Neural progenitor cell (in vitro differentiated cells): ENCODE results near the gene DSCAML1. TPM values are rescaled to one million over a fixed set of nuclear protein-coding genes. Genes with fewer than 3 reads are reported as not detected.

Experiments used
- DNase-seq: peaks from one replicate; pipeline ENCODE4 v3.0.0-alpha.2; 2016; ENCODE audit warnings: low spot score
- H2AFZ ChIP-seq: fragments of 200-600 bp; sonication (generic); replicated peaks from 2 replicates; pipeline ENCODE4 v1.6.1; 2016; ENCODE audit warnings: antibody characterized with exemption
- H3F3A ChIP-seq: fragments of 200-600 bp; sonication (generic); 2 replicates; pipeline ENCODE4 v1.6.1; 2016; ENCODE audit warnings: antibody characterized with exemption, low read depth
- H3K27ac ChIP-seq: fragments of 200-600 bp; sonication (generic); 2 replicates; pipeline ENCODE4 v1.5.1; 2016; ENCODE audit warnings: mild to moderate bottlenecking
- H3K27me3 ChIP-seq: fragments of 200-600 bp; sonication (generic); 2 replicates; pipeline ENCODE4 v1.6.1; 2016; ENCODE audit warnings: mild to moderate bottlenecking, moderate library complexity
- H3K36me3 ChIP-seq: fragments of 200-600 bp; sonication (generic); 2 replicates; pipeline ENCODE4 v1.5.1; 2016
- H3K4me1 ChIP-seq: fragments of 200-600 bp; sonication (generic); 2 replicates; pipeline ENCODE4 v1.6.1; 2016; ENCODE audit warnings: mixed run types
- H3K4me2 ChIP-seq: fragments of 200-600 bp; sonication (generic); 2 replicates; pipeline ENCODE4 v1.6.1; 2016
- H3K4me3 ChIP-seq: fragments of 200-600 bp; sonication (generic); 2 replicates; pipeline ENCODE4 v1.5.1; 2016
- H3K79me2 ChIP-seq: fragments of 200-600 bp; sonication (generic); 2 replicates; pipeline ENCODE4 v1.6.1; 2016; ENCODE audit warnings: low read depth
- H3K9ac ChIP-seq: fragments of 200-600 bp; sonication (generic); 2 replicates; pipeline ENCODE4 v1.6.1; 2016
- H3K9me3 ChIP-seq: fragments of 200-600 bp; sonication (generic); 2 replicates; pipeline ENCODE4 v1.5.1; 2016; ENCODE audit warnings: low read depth
- H4K20me1 ChIP-seq: fragments of 200-600 bp; sonication (generic); 2 replicates; pipeline ENCODE4 v1.6.1; 2016; ENCODE audit warnings: low read depth
- H3K27ac Mint-ChIP-seq: 3 replicates; pipeline ENCODE4 v1.8.0; 2021; ENCODE audit warnings: mixed read lengths
- H3K27me3 Mint-ChIP-seq: 2 replicates; pipeline ENCODE4 v1.8.0; 2022; ENCODE audit warnings: low read depth, mild to moderate bottlenecking, inconsistent platforms, moderate library complexity, mixed read lengths; ENCODE audit not compliant: insufficient read depth
- H3K36me3 Mint-ChIP-seq: 3 replicates; pipeline ENCODE4 v1.8.0; 2021; ENCODE audit warnings: mixed read lengths
- H3K4me1 Mint-ChIP-seq: 3 replicates; pipeline ENCODE4 v1.8.0; 2021; ENCODE audit warnings: mixed read lengths
- H3K4me3 Mint-ChIP-seq: 3 replicates; pipeline ENCODE4 v1.8.0; 2021; ENCODE audit warnings: mild to moderate bottlenecking, moderate library complexity, mixed read lengths
- H3K9me3 Mint-ChIP-seq: 3 replicates; pipeline ENCODE4 v1.8.0; 2020; ENCODE audit warnings: mixed read lengths
- CTCF ChIP-seq: fragments of 200-600 bp; sonication (generic); IDR thresholded peaks from 2 replicates; pipeline ENCODE4 v1.5.1; 2017; ENCODE audit warnings: antibody characterized with exemption, mild to moderate bottlenecking
- EZH2 ChIP-seq: fragments of 200-600 bp; sonication (generic); IDR thresholded peaks from 2 replicates; pipeline ENCODE4 v1.6.1; 2017; ENCODE audit warnings: antibody characterized with exemption, mild to moderate bottlenecking, moderate library complexity
- EZH2phosphoT487 ChIP-seq: fragments of 200-600 bp; sonication (generic); IDR thresholded peaks from 2 replicates; pipeline ENCODE4 v1.6.1; 2017; ENCODE audit warnings: antibody characterized with exemption
- total RNA-seq: library from RNA; depleted of rRNA; stranded (reverse); fragments of >200 nt; gene quantifications from 2 replicates; pipeline ENCODE4 v1.2.3, GENCODE V29; 2015; ENCODE audit warnings: low replicate concordance

Gene DSCAML1
- total RNA-seq, 1 donor from 2014 or later = 0.06 TPM

- TF ChIP-seq EZH2phosphoT487 = no peak
- no peak for TF ChIP-seq CTCF
- TF ChIP-seq EZH2 = no peak
- Mint-ChIP-seq H3K4me1 (peaks cover 23% of the 10 kb centered on the region), H3K27me3 (peaks cover 5% of the 10 kb centered on the region), H3K4me3 (no peak overlapping the region), H3K9me3 (no peaks in the 10 kb centered on the region), H3K27ac (no peak overlapping the region), H3K36me3 (no peaks in the 10 kb centered on the region)
- no peaks in the 10 kb centered on the region for H3K9me3 ChIP-seq
- H3K27me3 ChIP-seq = no peaks in the 10 kb centered on the region
- no peak overlapping the region for H2AFZ ChIP-seq
- no peaks in the 10 kb centered on the region for H3F3A ChIP-seq
- no peaks in the 10 kb centered on the region for H3K79me2 ChIP-seq
- no peaks in the 10 kb centered on the region for H3K36me3 ChIP-seq
- no peak overlapping the region for H3K4me3 ChIP-seq
- H4K20me1 ChIP-seq = no peaks in the 10 kb centered on the region
- H3K27ac ChIP-seq = no peak overlapping the region
- no peak overlapping the region for H3K9ac ChIP-seq
- DNase-seq = no peak
- H3K4me2 ChIP-seq = no peak overlapping the region
- H3K4me1 ChIP-seq = no peaks in the 10 kb centered on the region
These were observed 325.2 kb downstream of the DSCAML1 start for GRCh38 chr11:117471776-117472175.

- H3K4me1 ChIP-seq = no peaks in the 10 kb centered on the region
- H3K27me3 ChIP-seq = no peaks in the 10 kb centered on the region
- H2AFZ ChIP-seq = no peak overlapping the region
- H3K36me3 ChIP-seq = no peaks in the 10 kb centered on the region
- no peak overlapping the region for H3K9ac ChIP-seq
- Mint-ChIP-seq H3K36me3 (no peaks in the 10 kb centered on the region), H3K9me3 (no peaks in the 10 kb centered on the region), H3K4me3 (no peak overlapping the region), H3K27me3 (peaks cover 6% of the 10 kb centered on the region), H3K4me1 (peaks cover 13% of the 10 kb centered on the region), H3K27ac (no peak overlapping the region)
- H3F3A ChIP-seq = no peaks in the 10 kb centered on the region
- TF ChIP-seq CTCF = no peak
- TF ChIP-seq EZH2phosphoT487 = no peak
- no peak for TF ChIP-seq EZH2
- no peaks in the 10 kb centered on the region for H3K79me2 ChIP-seq
- no peak for DNase-seq
- no peak overlapping the region for H3K4me3 ChIP-seq
- no peak overlapping the region for H3K4me2 ChIP-seq
- no peaks in the 10 kb centered on the region for H4K20me1 ChIP-seq
- no peaks in the 10 kb centered on the region for H3K9me3 ChIP-seq
- no peak overlapping the region for H3K27ac ChIP-seq
These were observed 326.4 kb downstream of the DSCAML1 start for GRCh38 chr11:117470576-117470975.

DNA sequence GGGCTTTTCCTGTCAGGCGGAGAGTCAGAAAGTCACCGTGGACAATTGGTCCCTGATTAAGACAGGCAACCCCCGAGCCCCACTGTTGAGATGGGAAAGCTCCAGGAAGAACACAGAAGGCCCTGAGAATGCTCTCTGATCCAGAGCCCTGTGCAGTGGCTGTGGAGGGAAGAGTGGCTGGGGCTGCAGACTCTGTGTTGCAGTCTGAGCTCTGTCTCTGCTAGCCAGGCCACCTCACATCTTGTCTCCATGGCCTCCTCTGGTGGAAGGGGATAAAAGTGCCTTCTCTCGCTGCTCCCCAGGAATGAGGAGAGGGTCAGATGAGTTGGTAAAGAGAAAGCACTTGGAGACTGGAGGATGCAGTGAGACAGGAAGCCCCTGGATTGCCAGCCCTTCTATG is 328.1 kb downstream of the DSCAML1 start:
- H3K4me3 ChIP-seq = no peak overlapping the region
- no peaks in the 10 kb centered on the region for H3K36me3 ChIP-seq
- Mint-ChIP-seq H3K27me3 (peaks cover 6% of the 10 kb centered on the region), H3K4me3 (no peak overlapping the region), H3K27ac (no peak overlapping the region), H3K9me3 (no peaks in the 10 kb centered on the region), H3K36me3 (no peaks in the 10 kb centered on the region), H3K4me1 (peaks cover 17% of the 10 kb centered on the region)
- H3K9me3 ChIP-seq = no peaks in the 10 kb centered on the region
- DNase-seq = no peak
- no peaks in the 10 kb centered on the region for H4K20me1 ChIP-seq
- no peaks in the 10 kb centered on the region for H3K27me3 ChIP-seq
- H3K79me2 ChIP-seq = no peaks in the 10 kb centered on the region
- no peak for TF ChIP-seq CTCF
- TF ChIP-seq EZH2phosphoT487 = no peak
- TF ChIP-seq EZH2 = no peak
- no peaks in the 10 kb centered on the region for H3K4me1 ChIP-seq
- H3K27ac ChIP-seq = no peak overlapping the region
- H2AFZ ChIP-seq = no peak overlapping the region
- H3K9ac ChIP-seq = no peak overlapping the region
- H3F3A ChIP-seq = no peaks in the 10 kb centered on the region
- H3K4me2 ChIP-seq = no peak overlapping the region

DNA sequence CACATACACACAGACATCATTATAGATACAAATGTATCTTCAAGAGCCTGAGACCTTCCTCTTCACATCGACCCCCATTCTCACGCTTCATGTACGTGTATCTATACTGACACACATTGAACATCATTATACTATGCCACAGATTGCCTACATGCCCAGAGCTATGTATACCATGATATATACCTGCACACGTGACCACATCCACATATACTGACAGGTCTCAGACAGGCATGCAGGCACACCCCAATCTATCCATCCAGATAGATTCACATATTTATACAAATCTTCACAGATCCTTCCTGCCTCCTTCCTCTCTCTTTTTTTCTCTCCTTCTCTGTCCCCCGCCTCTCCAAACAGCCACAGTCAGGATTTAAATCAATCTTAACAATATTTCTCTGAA is 329.2 kb downstream of the DSCAML1 start:
- no peak overlapping the region for H3K4me3 ChIP-seq
- H3K9me3 ChIP-seq = no peaks in the 10 kb centered on the region
- Mint-ChIP-seq H3K4me3 (no peak overlapping the region), H3K27me3 (peaks cover 9% of the 10 kb centered on the region), H3K9me3 (no peaks in the 10 kb centered on the region), H3K36me3 (no peaks in the 10 kb centered on the region), H3K4me1 (peaks cover 17% of the 10 kb centered on the region), H3K27ac (no peak overlapping the region)
- no peaks in the 10 kb centered on the region for H3K4me1 ChIP-seq
- H3K4me2 ChIP-seq = no peak overlapping the region
- no peak overlapping the region for H3K9ac ChIP-seq
- H3K27ac ChIP-seq = no peak overlapping the region
- no peak for DNase-seq
- no peak overlapping the region for H2AFZ ChIP-seq
- no peaks in the 10 kb centered on the region for H3F3A ChIP-seq
- TF ChIP-seq EZH2phosphoT487 (no peak), CTCF (no peak), EZH2 (no peak)
- H3K79me2 ChIP-seq = no peaks in the 10 kb centered on the region
- no peaks in the 10 kb centered on the region for H3K36me3 ChIP-seq
- H4K20me1 ChIP-seq = no peaks in the 10 kb centered on the region
- H3K27me3 ChIP-seq = no peaks in the 10 kb centered on the region
